ENCODE results near the gene ABCA2. TPM values are rescaled to one million over a fixed set of nuclear protein-coding genes. Genes with fewer than 3 reads are reported as not detected.

The ABCA2 gene
- total RNA-seq, 1 experiment from 2014 or later: 114 TPM

DNA sequence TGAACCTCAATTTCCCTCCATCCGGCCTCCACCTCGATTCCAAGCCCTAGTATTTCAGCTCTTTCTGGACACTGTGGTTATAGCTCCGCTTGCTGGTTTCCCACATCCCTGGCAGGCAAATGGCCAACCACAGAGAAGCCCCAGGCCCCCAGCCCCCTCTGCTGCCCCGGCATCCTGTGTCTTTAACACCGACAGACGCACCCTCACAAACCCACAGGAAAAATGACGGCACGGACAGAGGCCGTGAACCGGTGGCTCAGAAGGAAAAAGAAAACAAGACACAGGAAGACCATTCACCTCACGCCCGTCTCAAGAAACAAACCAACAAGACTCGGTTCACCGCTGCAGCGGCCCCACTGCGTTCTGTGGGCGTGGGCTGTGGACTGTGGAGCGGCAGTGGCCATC, 30.2 kb downstream of the ABCA2 start:
- H3K9ac ChIP-seq (ENCODE audit: low read length): peak overlapping the region; percentile 57

More for the DNA sequence above, 30.2 kb downstream of the ABCA2 start:
- BruUV-seq (replicated peaks): no TSS peak
- Histone ChIP-seq H2AFZ (ENCODE audit: low read depth, low read length, poor library complexity, severe bottlenecking) (no peak overlapping the region), H3K27ac (ENCODE audit: low read depth, low read length) (peak overlapping the region; percentile 95), H3K4me2 (ENCODE audit: low read length) (peak overlapping the region; percentile 88), H4K20me1 (ENCODE audit: insufficient read depth) (no peaks in the 10 kb centered on the region), H3K4me3 (replicated peaks in 1 of 2; ENCODE audit: low read depth in 1 of 2, low read length in 2 of 2) (0 out of 4 replicates have a peak overlapping the region, but pooled peaks of 1 of the 2 experiments have one; percentile 56), H3K4me1 (ENCODE audit: control insufficient read depth in 1 of 2, insufficient read depth in 2 of 2, low read length in 2 of 2) (peaks cover 53 to 82% of the 10 kb centered on the region in 2 experiments), H3K9me3 (ENCODE audit: control insufficient read depth in 1 of 2, insufficient read depth in 1 of 2, low read depth in 1 of 2, low read length in 2 of 2) (no peaks in the 10 kb centered on the region), H3K27me3 (ENCODE audit: insufficient read depth, low read length) (no peaks in the 10 kb centered on the region), H3K36me3 (ENCODE audit: control insufficient read depth in 1 of 2, insufficient read depth in 2 of 2, low read length in 2 of 2) (peaks cover 0 to 12% of the 10 kb centered on the region in 2 experiments; a peak in 2 of 4 replicates), H3K79me2 (ENCODE audit: insufficient read depth, low read length) (peaks cover 15% of the 10 kb centered on the region), H3K9me2 (ENCODE audit: insufficient read depth) (no peaks in the 10 kb centered on the region)
- DNase-seq (ENCODE audit: low read depth, low spot score) (no peak), ATAC-seq (no peak)
- POLR2A ChIA-PET: no interaction called here
- CTCF ChIA-PET: no interaction called here
- RAD21 ChIA-PET (ENCODE audit: low non-redundant PET in 1 of 2, low total read pairs in 2 of 2, uncharacterized antibody in 2 of 2, unreplicated experiment in 2 of 2): no interaction called here
- intact Hi-C loops (cut with micrococcal nuclease): no loop called here
- TF ChIP-seq, protein P1, sequence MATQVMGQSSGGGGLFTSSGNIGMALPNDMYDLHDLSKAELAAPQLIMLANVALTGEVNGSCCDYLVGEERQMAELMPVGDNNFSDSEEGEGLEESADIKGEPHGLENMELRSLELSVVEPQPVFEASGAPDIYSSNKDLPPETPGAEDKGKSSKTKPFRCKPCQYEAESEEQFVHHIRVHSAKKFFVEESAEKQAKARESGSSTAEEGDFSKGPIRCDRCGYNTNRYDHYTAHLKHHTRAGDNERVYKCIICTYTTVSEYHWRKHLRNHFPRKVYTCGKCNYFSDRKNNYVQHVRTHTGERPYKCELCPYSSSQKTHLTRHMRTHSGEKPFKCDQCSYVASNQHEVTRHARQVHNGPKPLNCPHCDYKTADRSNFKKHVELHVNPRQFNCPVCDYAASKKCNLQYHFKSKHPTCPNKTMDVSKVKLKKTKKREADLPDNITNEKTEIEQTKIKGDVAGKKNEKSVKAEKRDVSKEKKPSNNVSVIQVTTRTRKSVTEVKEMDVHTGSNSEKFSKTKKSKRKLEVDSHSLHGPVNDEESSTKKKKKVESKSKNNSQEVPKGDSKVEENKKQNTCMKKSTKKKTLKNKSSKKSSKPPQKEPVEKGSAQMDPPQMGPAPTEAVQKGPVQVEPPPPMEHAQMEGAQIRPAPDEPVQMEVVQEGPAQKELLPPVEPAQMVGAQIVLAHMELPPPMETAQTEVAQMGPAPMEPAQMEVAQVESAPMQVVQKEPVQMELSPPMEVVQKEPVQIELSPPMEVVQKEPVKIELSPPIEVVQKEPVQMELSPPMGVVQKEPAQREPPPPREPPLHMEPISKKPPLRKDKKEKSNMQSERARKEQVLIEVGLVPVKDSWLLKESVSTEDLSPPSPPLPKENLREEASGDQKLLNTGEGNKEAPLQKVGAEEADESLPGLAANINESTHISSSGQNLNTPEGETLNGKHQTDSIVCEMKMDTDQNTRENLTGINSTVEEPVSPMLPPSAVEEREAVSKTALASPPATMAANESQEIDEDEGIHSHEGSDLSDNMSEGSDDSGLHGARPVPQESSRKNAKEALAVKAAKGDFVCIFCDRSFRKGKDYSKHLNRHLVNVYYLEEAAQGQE (IDR thresholded peaks at IDR 0.05; ENCODE audit: low read depth): no peak
- no peak for TF ChIP-seq ZNF274 (IDR thresholded peaks at IDR 0.05; ENCODE audit: low read depth, low read length)
- no peak for TF ChIP-seq EZH2phosphoT487 (IDR thresholded peaks at IDR 0.05; ENCODE audit: borderline replicate concordance)
- TF ChIP-seq CEBPB (IDR thresholded peaks at IDR 0.05; ENCODE audit: low read depth): no peak
- TF ChIP-seq, protein P2, sequence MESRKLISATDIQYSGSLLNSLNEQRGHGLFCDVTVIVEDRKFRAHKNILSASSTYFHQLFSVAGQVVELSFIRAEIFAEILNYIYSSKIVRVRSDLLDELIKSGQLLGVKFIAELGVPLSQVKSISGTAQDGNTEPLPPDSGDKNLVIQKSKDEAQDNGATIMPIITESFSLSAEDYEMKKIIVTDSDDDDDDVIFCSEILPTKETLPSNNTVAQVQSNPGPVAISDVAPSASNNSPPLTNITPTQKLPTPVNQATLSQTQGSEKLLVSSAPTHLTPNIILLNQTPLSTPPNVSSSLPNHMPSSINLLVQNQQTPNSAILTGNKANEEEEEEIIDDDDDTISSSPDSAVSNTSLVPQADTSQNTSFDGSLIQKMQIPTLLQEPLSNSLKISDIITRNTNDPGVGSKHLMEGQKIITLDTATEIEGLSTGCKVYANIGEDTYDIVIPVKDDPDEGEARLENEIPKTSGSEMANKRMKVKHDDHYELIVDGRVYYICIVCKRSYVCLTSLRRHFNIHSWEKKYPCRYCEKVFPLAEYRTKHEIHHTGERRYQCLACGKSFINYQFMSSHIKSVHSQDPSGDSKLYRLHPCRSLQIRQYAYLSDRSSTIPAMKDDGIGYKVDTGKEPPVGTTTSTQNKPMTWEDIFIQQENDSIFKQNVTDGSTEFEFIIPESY (IDR thresholded peaks at IDR 0.05; ENCODE audit: extremely low read depth, insufficient replicate concordance, low read length): no peak
- TF ChIP-seq, protein P3, sequence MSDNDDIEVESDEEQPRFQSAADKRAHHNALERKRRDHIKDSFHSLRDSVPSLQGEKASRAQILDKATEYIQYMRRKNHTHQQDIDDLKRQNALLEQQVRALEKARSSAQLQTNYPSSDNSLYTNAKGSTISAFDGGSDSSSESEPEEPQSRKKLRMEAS (IDR thresholded peaks at IDR 0.05): no peak
- no peak for TF ChIP-seq JUND (IDR thresholded peaks at IDR 0.05)
- no peak for TF ChIP-seq ATF3 (IDR thresholded peaks at IDR 0.05)
- no peak for TF ChIP-seq POLR2AphosphoS5 (IDR thresholded peaks at IDR 0.05; ENCODE audit: low read depth, low read length)
- TF ChIP-seq ZFX (IDR thresholded peaks at IDR 0.05): no peak
- no peak for TF ChIP-seq YY1 (IDR thresholded peaks at IDR 0.05; ENCODE audit: extremely low read depth, insufficient replicate concordance, low read depth, low read length)
- no peak for TF ChIP-seq RAD21 (IDR thresholded peaks at IDR 0.05; ENCODE audit: low read depth)
- TF ChIP-seq SIN3A (IDR thresholded peaks at IDR 0.05; ENCODE audit: low read depth): no peak
- TF ChIP-seq SRF (IDR thresholded peaks at IDR 0.05; ENCODE audit: low read depth): no peak
- TF ChIP-seq FOSL1 (IDR thresholded peaks at IDR 0.05; ENCODE audit: low read depth): no peak
- TF ChIP-seq EZH2 (IDR thresholded peaks at IDR 0.05): no peak
- no peak for TF ChIP-seq TCF7L2 (IDR thresholded peaks at IDR 0.05; ENCODE audit: borderline replicate concordance, extremely low read depth, insufficient read depth, insufficient read length)

Measured in HCT116 (cell line).